Tibial artery (tissue), 4 donors: ENCODE results near the gene WDR11.

Source experiments
- DNase-seq, 2 donors: peaks; one replicate each; pipeline ENCODE4 v3.0.0-alpha.2; 2019
- H3K27ac ChIP-seq, 2 donors: fragments of 200-600 bp; sonication (generic) in 1 of 2; 1 replicate in 1 of 2; 2 replicates in 1 of 2; pipeline ENCODE4 v1.5.1; 2018 to 2019; ENCODE audit warnings: mild to moderate bottlenecking in 1 of 2
- H3K27me3 ChIP-seq, 2 donors: fragments of 200-600 bp; sonication (generic) in 1 of 2; one replicate each; pipeline versions ENCODE4 v1.5.1 to v1.6.0; 2016 to 2019
- H3K36me3 ChIP-seq, 3 donors: fragments of 200-600 bp; sonication (generic) in 2 of 3; one replicate each; pipeline ENCODE4 v1.5.1; 2016 to 2019; ENCODE audit warnings: mild to moderate bottlenecking in 2 of 3
- H3K4me1 ChIP-seq, 4 donors: fragments of 200-600 bp; sonication (generic) in 2 of 4; 1 replicate in 3 of 4; 2 replicates in 1 of 4; pipeline ENCODE4 v1.5.1; 2016 to 2019
- H3K4me3 ChIP-seq, 2 donors: fragments of 200-600 bp; sonication (generic) in 1 of 2; 1 replicate in 1 of 2; 2 replicates in 1 of 2; pipeline ENCODE4 v1.5.1; 2018 to 2019; ENCODE audit warnings: mild to moderate bottlenecking in 2 of 2
- H3K9me3 ChIP-seq, 3 donors: fragments of 200-600 bp; sonication (generic) in 1 of 3; one replicate each; pipeline ENCODE4 v1.5.1; 2016 to 2019
- intact Hi-C: fragments of 100-400 bp; cut with DNase I; formaldehyde crosslinking; loops from one replicate; pipeline ENCODE4 v1.15.0; 2023; ENCODE audit warnings: low total_unique reads
- TF ChIP-seq, protein P1 (sequence below), 2 experiments: fragments of 200-600 bp in 1 of 2; fragments of 450-650 bp in 1 of 2; IDR thresholded peaks; one replicate each; pipeline ENCODE4 v1.5.1; 2017 to 2019; ENCODE audit warnings: antibody characterized with exemption in 2 of 2, mild to moderate bottlenecking in 1 of 2, moderate library complexity in 1 of 2

Gene WDR11

GRCh38 chr10:120873741-120874140, 22.6 kb downstream of the WDR11 start:
- Histone ChIP-seq H3K4me1 (no peaks in the 10 kb centered on the region), H3K4me3 (no peak overlapping the region), H3K27me3 (no peaks in the 10 kb centered on the region), H3K27ac (no peak overlapping the region), H3K36me3 (peaks cover 59 to 65% (median 63%) of the 10 kb centered on the region in 3 donors), H3K9me3 (no peaks in the 10 kb centered on the region)
- DNase-seq = no peak
- intact Hi-C loops = no loop called here
- TF ChIP-seq, protein P1, sequence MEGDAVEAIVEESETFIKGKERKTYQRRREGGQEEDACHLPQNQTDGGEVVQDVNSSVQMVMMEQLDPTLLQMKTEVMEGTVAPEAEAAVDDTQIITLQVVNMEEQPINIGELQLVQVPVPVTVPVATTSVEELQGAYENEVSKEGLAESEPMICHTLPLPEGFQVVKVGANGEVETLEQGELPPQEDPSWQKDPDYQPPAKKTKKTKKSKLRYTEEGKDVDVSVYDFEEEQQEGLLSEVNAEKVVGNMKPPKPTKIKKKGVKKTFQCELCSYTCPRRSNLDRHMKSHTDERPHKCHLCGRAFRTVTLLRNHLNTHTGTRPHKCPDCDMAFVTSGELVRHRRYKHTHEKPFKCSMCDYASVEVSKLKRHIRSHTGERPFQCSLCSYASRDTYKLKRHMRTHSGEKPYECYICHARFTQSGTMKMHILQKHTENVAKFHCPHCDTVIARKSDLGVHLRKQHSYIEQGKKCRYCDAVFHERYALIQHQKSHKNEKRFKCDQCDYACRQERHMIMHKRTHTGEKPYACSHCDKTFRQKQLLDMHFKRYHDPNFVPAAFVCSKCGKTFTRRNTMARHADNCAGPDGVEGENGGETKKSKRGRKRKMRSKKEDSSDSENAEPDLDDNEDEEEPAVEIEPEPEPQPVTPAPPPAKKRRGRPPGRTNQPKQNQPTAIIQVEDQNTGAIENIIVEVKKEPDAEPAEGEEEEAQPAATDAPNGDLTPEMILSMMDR (IDR thresholded peaks at IDR 0.05) = no peak

DNA sequence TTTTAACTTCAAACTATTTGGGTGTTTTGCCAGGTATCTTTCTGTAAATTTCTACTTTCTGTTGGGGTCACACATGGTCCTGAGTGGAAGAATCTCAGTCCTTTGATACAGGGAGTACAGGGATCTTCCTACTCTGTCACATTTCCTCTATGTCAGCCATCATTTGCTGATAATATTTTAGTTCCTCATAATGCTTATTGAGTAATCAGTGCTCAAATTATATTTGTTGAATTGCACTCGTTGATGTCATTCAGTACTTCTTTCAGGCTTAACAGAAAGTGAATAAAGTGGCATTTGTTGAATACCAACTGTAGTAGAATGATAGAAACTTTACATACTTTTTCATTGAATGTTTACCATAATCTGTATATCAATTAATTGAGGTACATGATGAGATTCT, 31.9 kb downstream of the WDR11 start:
- Histone ChIP-seq H3K9me3 (no peaks in the 10 kb centered on the region), H3K4me3 (no peak overlapping the region), H3K27me3 (no peaks in the 10 kb centered on the region), H3K36me3 (peaks cover 37 to 66% (median 50%) of the 10 kb centered on the region in 3 donors), H3K27ac (no peak overlapping the region), H3K4me1 (no peaks in the 10 kb centered on the region)
- intact Hi-C loops = no loop called here
- DNase-seq = no peak
- TF ChIP-seq, protein P1 (IDR thresholded peaks at IDR 0.05) = no peak

GRCh38 chr10:120887482-120887881, 36.3 kb downstream of the WDR11 start:
- no peak overlapping the region for H3K4me3 ChIP-seq
- H3K27ac ChIP-seq = no peak overlapping the region
- no peaks in the 10 kb centered on the region for H3K9me3 ChIP-seq
- H3K36me3 ChIP-seq = peaks cover 61 to 76% (median 68%) of the 10 kb centered on the region in 3 donors
- no peak for DNase-seq
- no peaks in the 10 kb centered on the region for H3K27me3 ChIP-seq
- intact Hi-C loops = no loop called here
- no peaks in the 10 kb centered on the region for H3K4me1 ChIP-seq
- TF ChIP-seq, protein P1 (IDR thresholded peaks at IDR 0.05) = no peak

GRCh38 chr10:120891365-120891764, 40.2 kb downstream of the WDR11 start:
- H3K9me3 ChIP-seq = no peaks in the 10 kb centered on the region
- TF ChIP-seq, protein P1 (IDR thresholded peaks at IDR 0.05) = no peak
- no peaks in the 10 kb centered on the region for H3K4me1 ChIP-seq
- H3K4me3 ChIP-seq = no peak overlapping the region
- no peak overlapping the region for H3K27ac ChIP-seq
- DNase-seq = no peak
- H3K27me3 ChIP-seq = no peaks in the 10 kb centered on the region
- peaks cover 64 to 75% (median 68%) of the 10 kb centered on the region in 3 donors for H3K36me3 ChIP-seq
- intact Hi-C loops = no loop called here

- Histone ChIP-seq H3K27me3 (no peaks in the 10 kb centered on the region), H3K4me1 (no peaks in the 10 kb centered on the region), H3K9me3 (no peaks in the 10 kb centered on the region), H3K36me3 (peaks cover 41 to 61% (median 55%) of the 10 kb centered on the region in 3 donors), H3K27ac (no peak overlapping the region), H3K4me3 (no peak overlapping the region)
- no peak for DNase-seq
- TF ChIP-seq, protein P1 (IDR thresholded peaks at IDR 0.05) = no peak
- intact Hi-C loops = no loop called here
Measured at GRCh38 chr10:120894556-120894955, 43.4 kb downstream of the WDR11 start.

GRCh38 chr10:120897343-120897742, 46.2 kb downstream of the WDR11 start:
- no peaks in the 10 kb centered on the region for H3K27me3 ChIP-seq
- intact Hi-C loops = no loop called here
- no peak for DNase-seq
- H3K9me3 ChIP-seq = no peaks in the 10 kb centered on the region
- TF ChIP-seq, protein P1 (IDR thresholded peaks at IDR 0.05) = no peak
- no peak overlapping the region for H3K27ac ChIP-seq
- H3K4me1 ChIP-seq = no peaks in the 10 kb centered on the region
- H3K36me3 ChIP-seq = peaks cover 41 to 61% (median 54%) of the 10 kb centered on the region in 3 donors
- H3K4me3 ChIP-seq = no peak overlapping the region
